ENCODE data around the gene SCT.
A peak's percentile ranks its signal among the peaks of the same experiment; 100 is the strongest.

SCT gene

GRCh38 chr11:579830-580601 is 47.0 kb downstream of the SCT start:
- Histone ChIP-seq H3K27me3 (ENCODE audit: insufficient read depth, low read length, poor library complexity) (peaks cover 2% of the 10 kb centered on the region), H3K9ac (ENCODE audit: low read length) (no peak overlapping the region), H2AK5ac (ENCODE audit: low read length) (no peak overlapping the region), H2BK5ac (ENCODE audit: low read length) (no peak overlapping the region), H3K79me1 (ENCODE audit: low read length) (peaks cover 21% of the 10 kb centered on the region), H3K4me3 (ENCODE audit: low read length) (no peak overlapping the region), H4K5ac (ENCODE audit: low read length) (no peak overlapping the region), H3K27ac (ENCODE audit: low read depth, low read length) (no peak overlapping the region), H4K8ac (ENCODE audit: low read depth, low read length) (no peak overlapping the region), H3K56ac (ENCODE audit: low read length) (no peak overlapping the region), H3K23ac (ENCODE audit: low read length) (no peak overlapping the region), H3K4ac (ENCODE audit: low read depth, low read length) (no peak overlapping the region), H3K4me2 (ENCODE audit: low read length) (no peak overlapping the region), H3K18ac (ENCODE audit: low read length) (no peak overlapping the region), H2BK15ac (replicated peaks; ENCODE audit: low read depth) (no peak overlapping the region), H2BK120ac (ENCODE audit: low read depth, low read length) (no peak overlapping the region), H3K36me3 (ENCODE audit: control insufficient read depth, insufficient read depth, low read length) (peaks cover 9% of the 10 kb centered on the region), H3K79me2 (ENCODE audit: control insufficient read depth, insufficient read depth, low read length) (peaks cover 49% of the 10 kb centered on the region), H3K4me1 (ENCODE audit: control insufficient read depth, low read depth, low read length) (peaks cover 3% of the 10 kb centered on the region)
- WGBS (ENCODE audit: extremely low coverage, insufficient coverage, low lambda C conversion rate) = no CpG with 5 or more reads among the region's 20 CpGs
- no peak for DNase-seq

- H4K5ac ChIP-seq (ENCODE audit: low read length) = no peak overlapping the region
- no CpG with 5 or more reads among the region's 21 CpGs for WGBS (ENCODE audit: extremely low coverage, insufficient coverage, low lambda C conversion rate)
- H3K23ac ChIP-seq (ENCODE audit: low read length) = no peak overlapping the region
- no peak overlapping the region for H2BK5ac ChIP-seq (ENCODE audit: low read length)
- no peak overlapping the region for H2AK5ac ChIP-seq (ENCODE audit: low read length)
- peaks cover 4% of the 10 kb centered on the region for H3K36me3 ChIP-seq (ENCODE audit: control insufficient read depth, insufficient read depth, low read length)
- H3K79me2 ChIP-seq (ENCODE audit: control insufficient read depth, insufficient read depth, low read length) = peaks cover 49% of the 10 kb centered on the region
- no peak overlapping the region for H2BK15ac ChIP-seq (replicated peaks; ENCODE audit: low read depth)
- no peak overlapping the region for H3K4me2 ChIP-seq (ENCODE audit: low read length)
- peaks cover 7% of the 10 kb centered on the region for H3K27me3 ChIP-seq (ENCODE audit: insufficient read depth, low read length, poor library complexity)
- peaks cover 3% of the 10 kb centered on the region for H3K4me1 ChIP-seq (ENCODE audit: control insufficient read depth, low read depth, low read length)
- no peak overlapping the region for H3K4me3 ChIP-seq (ENCODE audit: low read length)
- no peak overlapping the region for H3K4ac ChIP-seq (ENCODE audit: low read depth, low read length)
- H3K18ac ChIP-seq (ENCODE audit: low read length) = no peak overlapping the region
- H3K9ac ChIP-seq (ENCODE audit: low read length) = peak overlapping the region; percentile 95
- DNase-seq = no peak
- H3K79me1 ChIP-seq (ENCODE audit: low read length) = peaks cover 18% of the 10 kb centered on the region
- peak overlapping the region; percentile 7 for H3K56ac ChIP-seq (ENCODE audit: low read length)
- H3K27ac ChIP-seq (ENCODE audit: low read depth, low read length) = no peak overlapping the region
- H4K8ac ChIP-seq (ENCODE audit: low read depth, low read length) = no peak overlapping the region
- H2BK120ac ChIP-seq (ENCODE audit: low read depth, low read length) = no peak overlapping the region
These were observed 48.5 kb downstream of the SCT start for GRCh38 chr11:578276-579035.

GRCh38 chr11:577611-577894 is 49.4 kb downstream of the SCT start:
- H3K36me3 ChIP-seq (ENCODE audit: control insufficient read depth, insufficient read depth, low read length) = peaks cover 3% of the 10 kb centered on the region
- H3K9ac ChIP-seq (ENCODE audit: low read length) = peak overlapping the region; percentile 95
- H3K4me2 ChIP-seq (ENCODE audit: low read length) = peak overlapping the region; percentile 88
- no peak overlapping the region for H2AK5ac ChIP-seq (ENCODE audit: low read length)
- peaks cover 17% of the 10 kb centered on the region for H3K79me1 ChIP-seq (ENCODE audit: low read length)
- no peak for DNase-seq
- no peak overlapping the region for H3K18ac ChIP-seq (ENCODE audit: low read length)
- no CpG with 5 or more reads among the region's 6 CpGs for WGBS (ENCODE audit: extremely low coverage, insufficient coverage, low lambda C conversion rate)
- peak overlapping the region; percentile 95 for H3K56ac ChIP-seq (ENCODE audit: low read length)
- no peak overlapping the region for H3K27ac ChIP-seq (ENCODE audit: low read depth, low read length)
- no peak overlapping the region for H2BK15ac ChIP-seq (replicated peaks; ENCODE audit: low read depth)
- peak overlapping the region; percentile 1 for H3K4me3 ChIP-seq (ENCODE audit: low read length)
- H4K8ac ChIP-seq (ENCODE audit: low read depth, low read length) = no peak overlapping the region
- H4K5ac ChIP-seq (ENCODE audit: low read length) = no peak overlapping the region
- H3K27me3 ChIP-seq (ENCODE audit: insufficient read depth, low read length, poor library complexity) = peaks cover 7% of the 10 kb centered on the region
- H3K23ac ChIP-seq (ENCODE audit: low read length) = no peak overlapping the region
- H3K4ac ChIP-seq (ENCODE audit: low read depth, low read length) = no peak overlapping the region
- peaks cover 49% of the 10 kb centered on the region for H3K79me2 ChIP-seq (ENCODE audit: control insufficient read depth, insufficient read depth, low read length)
- H2BK5ac ChIP-seq (ENCODE audit: low read length) = no peak overlapping the region
- no peak overlapping the region for H2BK120ac ChIP-seq (ENCODE audit: low read depth, low read length)
- H3K4me1 ChIP-seq (ENCODE audit: control insufficient read depth, low read depth, low read length) = peaks cover 3% of the 10 kb centered on the region

- Histone ChIP-seq H4K5ac (ENCODE audit: low read length) (no peak overlapping the region), H3K79me2 (ENCODE audit: control insufficient read depth, insufficient read depth, low read length) (peaks cover 49% of the 10 kb centered on the region), H3K4ac (ENCODE audit: low read depth, low read length) (no peak overlapping the region), H2BK15ac (replicated peaks; ENCODE audit: low read depth) (no peak overlapping the region), H3K18ac (ENCODE audit: low read length) (no peak overlapping the region), H3K79me1 (ENCODE audit: low read length) (peaks cover 17% of the 10 kb centered on the region), H3K27ac (ENCODE audit: low read depth, low read length) (no peak overlapping the region), H3K56ac (ENCODE audit: low read length) (peak overlapping the region; percentile 95), H3K4me2 (ENCODE audit: low read length) (peak overlapping the region; percentile 88), H3K36me3 (ENCODE audit: control insufficient read depth, insufficient read depth, low read length) (peaks cover 3% of the 10 kb centered on the region), H3K27me3 (ENCODE audit: insufficient read depth, low read length, poor library complexity) (peaks cover 7% of the 10 kb centered on the region), H2BK120ac (ENCODE audit: low read depth, low read length) (no peak overlapping the region), H3K9ac (ENCODE audit: low read length) (peak overlapping the region; percentile 95), H3K4me1 (ENCODE audit: control insufficient read depth, low read depth, low read length) (peaks cover 3% of the 10 kb centered on the region), H2BK5ac (ENCODE audit: low read length) (no peak overlapping the region), H2AK5ac (ENCODE audit: low read length) (no peak overlapping the region), H3K4me3 (ENCODE audit: low read length) (peak overlapping the region; percentile 87), H4K8ac (ENCODE audit: low read depth, low read length) (no peak overlapping the region), H3K23ac (ENCODE audit: low read length) (no peak overlapping the region)
- no peak for DNase-seq
- WGBS (ENCODE audit: extremely low coverage, insufficient coverage, low lambda C conversion rate) = no CpG with 5 or more reads among the region's 48 CpGs
These were observed 50.0 kb downstream of the SCT start for GRCh38 chr11:576811-577610.
